Tibial nerve (tissue), 4 donors: ENCODE results near the gene CDKN2AIPNL. TPM values are rescaled to one million over a fixed set of nuclear protein-coding genes. Genes with fewer than 3 reads are reported as not detected.
A peak's percentile ranks its signal among the peaks of the same experiment; 100 is the strongest.

ENCODE experiments used
- DNase-seq, 2 donors: peaks; one replicate each; pipeline ENCODE4 v3.0.0-alpha.2; 2019; ENCODE audit warnings: low spot score in 2 of 2
- H3K27ac ChIP-seq, 4 donors: fragments of 200-600 bp; sonication (generic) in 3 of 4; one replicate each; pipeline ENCODE4 v1.5.1; 2017 to 2019; ENCODE audit warnings: mild to moderate bottlenecking in 1 of 4
- H3K27me3 ChIP-seq, 2 donors: fragments of 200-600 bp; sonication (generic) in 1 of 2; one replicate each; pipeline versions ENCODE4 v1.5.1 to v1.6.0; 2017 to 2019
- H3K36me3 ChIP-seq, 3 donors: fragments of 200-600 bp; sonication (generic); one replicate each; pipeline ENCODE4 v1.5.1; 2018 to 2019
- H3K4me1 ChIP-seq, 4 donors: fragments of 200-600 bp; sonication (generic) in 3 of 4; one replicate each; pipeline ENCODE4 v1.5.1; 2017 to 2019
- H3K4me3 ChIP-seq, 4 donors: fragments of 200-600 bp; sonication (generic) in 3 of 4; one replicate each; pipeline ENCODE4 v1.5.1; 2017 to 2019; ENCODE audit warnings: mild to moderate bottlenecking in 1 of 4, moderate library complexity in 1 of 4
- H3K9me3 ChIP-seq, 4 donors: fragments of 200-600 bp; sonication (generic) in 3 of 4; one replicate each; pipeline ENCODE4 v1.5.1; 2017 to 2019
- CTCF ChIP-seq, 5 experiments: fragments of 200-600 bp in 3 of 5; fragments of 450-650 bp in 2 of 5; sonication (generic) in 3 of 5; IDR thresholded peaks; one replicate each; pipeline ENCODE4 v1.5.1; 2016 to 2019; ENCODE audit warnings: antibody characterized with exemption in 5 of 5, mild to moderate bottlenecking in 3 of 5, moderate library complexity in 2 of 5
- EP300 ChIP-seq, 2 donors: sonication (generic); formaldehyde crosslinking; IDR thresholded peaks; one replicate each; pipeline ENCODE4 v1.6.1; 2017; ENCODE audit warnings: antibody characterized with exemption in 2 of 2, mild to moderate bottlenecking in 1 of 2
- POLR2A ChIP-seq, 2 donors: fragments of 450-650 bp; IDR thresholded peaks; one replicate each; pipeline ENCODE4 v1.6.1; 2017; ENCODE audit warnings: antibody characterized with exemption in 2 of 2, mild to moderate bottlenecking in 2 of 2, moderate library complexity in 2 of 2
- WGBS, 2 donors: methylation state at CpG; one replicate each; pipeline ENCODE4 v1.1.5; 2018; 5-methylcytosine and 5-hydroxymethylcytosine counted together
- total RNA-seq, 4 donors: library from RNA; depleted of rRNA; stranded (reverse); fragments of >200 nt; gene quantifications; one replicate each; pipeline ENCODE4 v1.1.0, GENCODE V29; 2016

Gene CDKN2AIPNL
- total RNA-seq, 4 donors from 2014 or later: 13.9 to 37.6 (median 18.5) TPM

- no peak overlapping the region for H3K4me3 ChIP-seq
- H3K27me3 ChIP-seq: no peaks in the 10 kb centered on the region
- peak overlapping the region in 2 of 4 donors; percentile 15 to 24 for H3K27ac ChIP-seq
- H3K9me3 ChIP-seq: no peaks in the 10 kb centered on the region
- TF ChIP-seq EP300 (IDR thresholded peaks at IDR 0.05): no peak
- TF ChIP-seq POLR2A (IDR thresholded peaks at IDR 0.05): no peak
- TF ChIP-seq CTCF (IDR thresholded peaks at IDR 0.05): no peak
- 44 to 55% methylated on average over 9 to 10 of the region's 10 CpGs for WGBS, 2 donors
- DNase-seq: peak in 1 of 2 donors; percentile 25
- peaks cover 0 to 9% (median 0%) of the 10 kb centered on the region in 4 donors for H3K4me1 ChIP-seq
- no peaks in the 10 kb centered on the region for H3K36me3 ChIP-seq
Observed at GRCh38 chr5:134458234-134459009, 46.7 kb upstream of the CDKN2AIPNL start.

GRCh38 chr5:134457801-134458200, 46.1 kb upstream of the CDKN2AIPNL start:
- Histone ChIP-seq H3K4me1 (peaks cover 0 to 9% (median 0%) of the 10 kb centered on the region in 4 donors), H3K9me3 (no peaks in the 10 kb centered on the region), H3K27me3 (no peaks in the 10 kb centered on the region), H3K27ac (peak overlapping the region in 1 of 4 donors; percentile 24), H3K36me3 (no peaks in the 10 kb centered on the region), H3K4me3 (no peak overlapping the region)
- 86 to 96% methylated on average over 3 of the region's 3 CpGs for WGBS, 2 donors
- TF ChIP-seq EP300 (IDR thresholded peaks at IDR 0.05) (no peak), POLR2A (IDR thresholded peaks at IDR 0.05) (no peak), CTCF (IDR thresholded peaks at IDR 0.05) (no peak)
- DNase-seq: no peak

GRCh38 chr5:134456825-134457224, 45.1 kb upstream of the CDKN2AIPNL start:
- 61 to 74% methylated on average over 4 of the region's 4 CpGs for WGBS, 2 donors
- TF ChIP-seq EP300 (IDR thresholded peaks at IDR 0.05) (no peak), CTCF (IDR thresholded peaks at IDR 0.05) (no peak), POLR2A (IDR thresholded peaks at IDR 0.05) (no peak)
- Histone ChIP-seq H3K27me3 (no peaks in the 10 kb centered on the region), H3K4me3 (no peak overlapping the region), H3K36me3 (no peaks in the 10 kb centered on the region), H3K27ac (no peak overlapping the region), H3K9me3 (no peaks in the 10 kb centered on the region), H3K4me1 (peaks cover 0 to 14% (median 0%) of the 10 kb centered on the region in 4 donors)
- no peak for DNase-seq

- Histone ChIP-seq H3K4me3 (no peak overlapping the region), H3K27ac (no peak overlapping the region), H3K9me3 (no peaks in the 10 kb centered on the region), H3K27me3 (no peaks in the 10 kb centered on the region), H3K4me1 (peaks cover 0 to 17% (median 0%) of the 10 kb centered on the region in 4 donors), H3K36me3 (no peaks in the 10 kb centered on the region)
- no peak for TF ChIP-seq POLR2A (IDR thresholded peaks at IDR 0.05)
- TF ChIP-seq EP300 (IDR thresholded peaks at IDR 0.05): no peak
- TF ChIP-seq CTCF (IDR thresholded peaks at IDR 0.05): no peak
- WGBS, 2 donors: 92% methylated on average over 8 of the region's 8 CpGs
- DNase-seq: no peak
Observed at GRCh38 chr5:134455466-134455865, 43.8 kb upstream of the CDKN2AIPNL start.

GRCh38 chr5:134453016-134453415, 41.3 kb upstream of the CDKN2AIPNL start:
- Histone ChIP-seq H3K4me1 (peaks cover 0 to 10% (median 0%) of the 10 kb centered on the region in 4 donors), H3K27ac (no peak overlapping the region), H3K4me3 (no peak overlapping the region), H3K36me3 (no peaks in the 10 kb centered on the region), H3K9me3 (no peaks in the 10 kb centered on the region), H3K27me3 (no peaks in the 10 kb centered on the region)
- WGBS, 2 donors: 81 to 88% methylated on average over 2 of the region's 2 CpGs
- no peak for DNase-seq
- TF ChIP-seq POLR2A (IDR thresholded peaks at IDR 0.05) (no peak), EP300 (IDR thresholded peaks at IDR 0.05) (no peak), CTCF (IDR thresholded peaks at IDR 0.05) (no peak)
